GM19238 (cell line): Measurements from ENCODE around the gene ZNF536.
"Not testable (repeated sequence)": the region's sequence is repeated elsewhere in the genome, so short reads cannot be mapped to it uniquely, and the experiment has no call there.

ENCODE experiments used
- DNase-seq: peaks from one replicate; pipeline ENCODE4 v3.0.0; 2011; ENCODE audit warnings: low spot score; ENCODE audit not compliant: insufficient read length

Gene ZNF536

DNA sequence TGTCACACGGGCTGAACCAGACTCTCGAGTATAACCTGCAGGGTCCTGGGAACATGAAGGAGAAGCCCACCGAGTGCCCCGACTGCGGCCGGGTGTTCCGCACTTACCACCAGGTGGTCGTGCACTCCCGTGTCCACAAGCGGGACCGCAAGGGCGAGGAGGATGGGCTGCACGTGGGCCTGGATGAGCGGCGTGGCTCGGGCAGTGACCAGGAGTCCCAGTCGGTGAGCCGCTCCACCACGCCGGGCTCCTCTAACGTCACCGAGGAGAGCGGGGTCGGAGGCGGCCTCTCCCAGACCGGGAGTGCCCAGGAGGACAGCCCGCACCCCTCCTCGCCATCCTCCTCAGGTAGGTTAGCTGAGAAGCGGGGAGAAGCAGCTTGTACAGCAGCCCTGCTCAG is 73.2 kb downstream of the ZNF536 start:
- DNase-seq, result no peak

- not testable (repeated sequence) for DNase-seq
Observed at GRCh38 chr19:30446120-30446519, 73.9 kb downstream of the ZNF536 start.

GRCh38 chr19:30446850-30447552 is 74.8 kb downstream of the ZNF536 start:
- DNase-seq, result no peak

DNA sequence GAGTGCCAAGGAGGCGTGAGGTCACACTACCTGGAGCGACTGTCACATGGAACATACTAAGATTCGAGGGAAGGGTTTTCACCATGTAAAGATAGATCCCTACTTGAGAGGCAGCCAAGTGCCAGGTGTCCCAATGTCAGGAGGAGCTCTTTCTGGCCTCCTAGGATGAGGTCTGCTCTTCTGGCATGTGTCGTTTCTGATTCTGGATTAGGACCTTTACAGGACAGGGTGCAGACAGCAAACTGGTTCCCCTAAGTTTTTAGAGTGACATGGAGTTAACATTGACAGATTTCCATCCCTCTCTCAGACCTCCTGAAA is 75.3 kb downstream of the ZNF536 start:
- no peak for DNase-seq

DNA sequence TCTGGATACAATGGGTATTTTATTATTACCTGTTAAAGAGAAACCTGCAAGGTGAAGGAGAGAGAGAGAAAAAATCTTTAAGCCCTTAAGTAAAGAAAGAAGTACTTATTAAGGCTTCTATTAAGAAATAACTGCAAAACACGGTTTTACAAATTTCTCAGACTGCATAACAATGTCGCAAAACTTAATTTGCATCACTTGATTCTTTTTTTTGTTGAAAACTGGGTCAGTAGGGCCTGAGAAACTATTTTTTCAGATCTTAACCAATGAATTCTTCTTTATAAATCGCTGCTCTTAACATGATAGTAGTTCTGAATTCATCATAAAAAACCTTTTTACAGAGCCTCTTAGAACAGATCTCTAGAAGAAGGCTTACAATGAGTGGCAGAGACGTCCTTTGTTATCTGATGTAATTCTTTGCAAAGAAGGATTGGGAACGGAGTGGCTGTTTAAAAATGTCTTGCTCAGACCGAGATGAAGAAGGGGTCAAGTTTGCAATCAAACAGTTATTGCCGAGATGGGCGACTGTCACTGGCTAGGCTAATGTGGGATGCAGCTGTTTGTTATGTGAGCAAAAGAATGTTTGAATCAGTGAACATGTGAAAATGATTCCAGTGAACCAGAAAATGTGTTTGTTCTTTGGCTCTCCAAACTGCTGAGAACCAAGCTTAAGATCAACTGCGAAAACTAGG is 76.3 kb downstream of the ZNF536 start:
- DNase-seq, result no peak

DNA sequence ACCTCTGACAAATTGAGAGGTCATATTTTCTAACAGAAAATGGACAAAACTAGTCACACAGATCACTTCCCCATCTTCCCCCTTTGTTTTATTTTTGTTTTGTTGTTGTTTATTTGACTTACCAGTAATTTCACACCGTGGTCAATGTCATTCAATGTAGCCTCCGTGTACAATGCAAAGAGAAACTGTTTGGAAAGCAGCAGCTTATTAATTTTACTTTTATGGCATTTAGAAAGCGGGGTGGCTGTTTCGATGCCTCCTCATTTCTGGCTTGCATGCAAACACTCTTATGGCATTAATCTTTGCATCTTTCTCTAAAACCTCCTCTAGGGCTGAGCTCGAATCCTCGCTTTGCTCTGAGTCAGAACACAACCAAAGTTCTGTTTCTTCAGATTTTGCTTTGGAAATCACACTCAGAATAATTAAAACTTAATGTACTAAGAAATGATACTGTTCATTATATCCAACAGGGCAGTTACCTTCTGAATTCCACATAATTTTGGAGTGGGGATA is 77.0 kb downstream of the ZNF536 start:
- no peak for DNase-seq

- no peak for DNase-seq
Observed at GRCh38 chr19:30449673-30450072, 77.5 kb downstream of the ZNF536 start.

- DNase-seq, result no peak
Observed at GRCh38 chr19:30450100-30450499, 77.9 kb downstream of the ZNF536 start.

GRCh38 chr19:30450835-30451321 is 78.7 kb downstream of the ZNF536 start:
- DNase-seq, result no peak

DNA sequence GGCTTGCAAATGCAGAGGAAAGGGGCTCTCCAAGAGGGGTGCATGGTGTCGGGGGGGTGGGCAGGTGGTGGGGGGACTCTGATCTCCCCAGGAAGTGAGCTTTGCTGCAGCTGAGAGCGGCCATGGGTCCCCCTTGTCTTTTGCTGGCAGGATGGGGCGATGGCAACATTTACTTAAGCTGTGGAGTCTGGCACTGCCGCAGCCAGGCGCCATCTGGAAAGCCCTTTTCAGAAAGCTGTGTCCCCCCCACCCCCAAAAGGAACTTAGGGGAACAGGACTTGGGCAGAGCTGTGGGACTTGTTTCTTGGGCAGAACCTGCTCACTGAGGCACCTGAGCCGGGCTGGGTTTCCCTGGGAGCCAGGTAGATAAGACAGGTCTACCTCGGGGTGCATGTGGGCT is 80.7 kb downstream of the ZNF536 start:
- no peak for DNase-seq

DNA sequence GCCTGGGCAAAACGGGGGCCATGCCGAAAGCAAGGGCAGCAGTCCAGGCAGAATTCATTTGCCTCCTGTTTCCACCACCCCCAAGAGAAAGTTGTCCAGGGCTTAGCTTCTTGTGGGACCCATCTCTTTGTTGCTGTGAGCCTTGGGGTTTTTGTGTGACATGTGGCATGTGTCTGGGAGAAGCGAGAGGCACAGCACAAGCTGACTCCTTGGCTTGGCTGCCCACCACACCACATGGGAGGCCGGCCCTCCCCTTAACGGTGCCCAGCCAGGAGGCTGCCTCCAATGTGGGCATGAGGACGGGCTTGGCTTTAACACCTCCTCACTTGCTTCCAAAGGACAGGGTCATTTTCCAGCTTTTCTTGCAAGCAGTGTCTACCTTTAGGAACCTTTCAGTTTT is 81.6 kb downstream of the ZNF536 start:
- no peak for DNase-seq

- no peak for DNase-seq
Observed at GRCh38 chr19:30455881-30456280, 83.7 kb downstream of the ZNF536 start.

DNA sequence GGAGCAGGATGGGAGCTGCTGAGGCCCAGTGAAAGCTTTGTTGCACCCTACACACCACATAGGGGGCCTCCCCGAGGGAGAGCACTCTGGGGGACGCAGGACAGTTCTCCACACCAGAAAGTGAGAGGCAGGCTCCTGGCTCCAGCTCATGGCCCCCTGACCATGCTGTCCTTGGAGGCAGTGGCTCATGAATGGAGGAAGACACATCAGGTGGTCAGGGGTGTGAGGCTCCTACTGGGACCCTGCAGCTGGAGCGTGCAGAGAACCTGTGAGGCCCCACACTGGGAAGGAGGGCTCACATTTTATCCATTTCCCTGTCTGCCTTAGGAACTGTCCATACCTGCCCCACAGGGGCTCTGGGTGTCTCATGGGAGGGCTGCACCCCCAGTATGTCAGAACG is 85.3 kb downstream of the ZNF536 start:
- no peak for DNase-seq

DNA sequence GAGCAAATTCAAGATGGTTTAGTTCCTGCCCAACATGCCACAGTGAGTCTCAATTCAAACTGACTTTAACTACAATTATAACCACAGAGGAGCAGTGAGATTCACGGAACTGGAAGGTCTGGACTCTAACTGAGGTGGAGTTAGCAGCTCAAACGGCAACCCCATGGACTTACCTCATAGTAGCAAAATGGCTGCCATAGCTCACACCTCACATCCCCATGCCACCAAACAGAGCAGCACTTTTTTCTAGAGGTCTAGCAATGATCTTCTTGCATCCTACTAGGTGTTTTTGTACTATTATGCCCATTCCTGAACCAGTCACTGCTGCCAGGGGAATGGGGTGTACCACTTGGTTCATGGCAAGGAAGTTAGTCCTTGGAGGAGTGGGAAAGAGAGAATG is 87.7 kb downstream of the ZNF536 start:
- no peak for DNase-seq

DNA sequence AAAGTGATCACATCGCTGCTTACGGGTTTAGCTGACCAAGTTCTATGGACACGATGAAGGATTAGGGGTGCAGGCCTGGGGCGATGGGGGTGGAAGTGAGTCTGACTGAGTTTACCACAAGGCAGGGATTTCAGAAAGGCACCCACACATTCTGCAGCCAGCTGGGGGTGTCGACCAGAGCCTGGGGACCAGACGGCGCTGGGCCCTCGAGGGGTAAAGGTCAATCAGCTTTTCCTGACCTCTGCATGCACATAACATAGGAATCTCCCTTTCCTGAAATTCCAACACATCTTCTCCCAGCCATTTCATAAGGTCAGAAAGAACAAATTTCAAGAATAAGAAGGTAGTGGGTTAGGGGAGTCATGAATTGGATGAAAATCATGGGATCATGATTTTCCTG is 92.0 kb downstream of the ZNF536 start:
- DNase-seq, result no peak

GRCh38 chr19:30466598-30466997 is 94.4 kb downstream of the ZNF536 start:
- not testable (repeated sequence) for DNase-seq

DNA sequence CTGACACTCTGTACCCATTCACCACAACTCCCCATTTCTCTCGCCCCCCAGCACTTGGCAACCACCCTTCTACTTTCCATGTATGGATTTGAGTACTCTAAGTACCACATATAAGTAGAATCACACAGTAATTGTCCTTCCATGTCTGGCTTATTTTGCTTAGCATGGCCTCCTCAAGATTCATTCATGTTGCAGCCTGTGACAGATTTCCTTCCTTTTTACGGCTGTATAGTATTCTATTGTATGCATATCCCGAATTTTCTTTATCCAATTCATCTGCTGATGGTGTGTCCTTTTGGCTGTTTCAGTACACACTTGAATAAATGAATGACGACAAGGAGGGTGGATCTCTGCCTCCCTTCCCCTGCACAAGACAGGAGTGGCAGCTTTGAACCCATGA is 95.1 kb downstream of the ZNF536 start:
- no peak for DNase-seq

DNA sequence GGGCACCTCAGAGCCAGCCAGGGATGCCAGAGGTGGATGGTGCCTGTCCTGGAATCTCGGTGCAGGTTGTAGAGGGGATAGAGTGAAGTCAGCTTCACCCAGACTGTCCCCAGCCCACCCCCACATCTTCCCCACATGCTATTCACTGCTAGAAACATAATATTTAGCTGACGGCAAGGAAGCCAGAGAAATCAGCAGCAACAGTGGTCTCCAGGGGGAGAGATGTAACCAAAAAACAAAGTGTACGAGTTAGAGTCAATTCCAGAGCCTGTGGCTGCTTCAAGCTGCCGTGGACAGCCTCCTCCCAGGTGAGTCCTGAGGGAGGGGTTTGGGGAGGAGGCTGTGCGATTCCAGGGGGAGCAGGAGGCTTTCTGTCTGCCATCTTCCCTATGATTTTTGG is 97.6 kb downstream of the ZNF536 start:
- DNase-seq, result no peak

DNA sequence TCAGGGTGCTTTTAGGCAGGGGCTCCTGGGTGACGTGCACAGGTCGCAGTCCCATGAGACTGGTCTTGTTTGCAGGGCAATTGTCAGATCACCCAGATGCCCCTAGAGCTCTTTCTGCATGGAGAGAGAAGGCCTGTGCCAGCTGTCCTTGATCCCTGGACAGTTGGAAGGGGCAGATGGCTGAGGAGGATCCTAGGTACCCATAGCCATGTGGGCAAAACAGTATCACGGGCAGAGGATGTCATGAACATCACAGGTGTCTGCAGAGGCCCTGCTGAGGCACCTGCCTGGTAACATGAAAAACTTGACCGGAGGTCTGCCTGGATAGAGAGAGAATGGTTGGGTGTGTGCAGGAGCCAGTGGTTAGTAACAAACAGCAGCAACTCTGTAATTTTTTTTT is 99.3 kb downstream of the ZNF536 start:
- DNase-seq, result no peak

GRCh38 chr19:30473334-30473867 is 101.2 kb downstream of the ZNF536 start:
- no peak for DNase-seq

GRCh38 chr19:30476997-30477396 is 104.8 kb downstream of the ZNF536 start:
- DNase-seq, result no peak

- no peak for DNase-seq
Observed at GRCh38 chr19:30479231-30479630, 107.0 kb downstream of the ZNF536 start.

- no peak for DNase-seq
Observed at GRCh38 chr19:30480097-30480496, 107.9 kb downstream of the ZNF536 start.
